NCI-H748 (cell line): ENCODE results near the gene SIM1.

ENCODE experiments used
- DNase-seq: peaks from one replicate; lab custom pipeline; 2025; ENCODE audit not compliant: unreplicated experiment; lab: John Stamatoyannopoulos, UW

Gene SIM1

DNA sequence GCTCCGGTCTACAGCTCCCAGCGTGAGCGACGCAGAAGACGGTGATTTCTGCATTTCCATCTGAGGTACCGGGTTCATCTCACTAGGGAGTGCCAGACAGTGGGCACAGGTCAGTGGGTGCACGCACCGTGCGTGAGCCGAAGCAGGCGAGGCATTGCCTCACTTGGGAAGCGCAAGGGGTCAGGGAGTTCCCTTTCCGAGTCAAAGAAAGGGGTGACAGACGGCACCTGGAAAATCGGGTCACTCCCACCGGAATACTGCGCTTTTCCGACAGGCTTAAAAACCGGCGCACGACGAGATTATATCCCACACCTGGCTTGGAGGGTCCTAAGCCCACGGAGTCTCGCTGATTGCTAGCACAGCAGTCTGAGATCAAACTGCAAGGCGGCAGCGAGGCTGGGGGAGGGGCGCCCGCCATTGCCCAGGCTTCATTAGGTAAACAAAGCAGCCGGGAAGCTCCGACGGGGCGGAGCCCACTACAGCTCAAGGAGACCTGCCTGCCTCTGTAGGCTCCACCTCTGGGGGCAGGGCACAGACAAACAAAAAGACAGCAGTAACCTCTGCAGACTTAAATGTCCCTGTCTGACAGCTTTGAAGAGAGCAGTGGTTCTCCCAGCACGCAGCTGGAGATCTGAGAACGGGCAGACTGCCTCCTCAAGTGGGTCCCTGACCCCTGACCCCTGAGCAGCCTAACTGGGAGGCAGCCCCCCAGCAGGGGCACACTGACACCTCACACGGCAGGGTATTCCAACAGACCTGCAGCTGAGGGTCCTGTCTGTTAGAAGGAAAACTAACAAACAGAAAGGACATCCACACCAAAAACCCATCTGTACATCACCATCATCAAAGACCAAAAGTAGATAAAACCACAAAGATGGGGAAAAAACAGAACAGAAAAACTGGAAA is 109.7 kb downstream of the SIM1 start:
- DNase-seq = peak; percentile 79

DNA sequence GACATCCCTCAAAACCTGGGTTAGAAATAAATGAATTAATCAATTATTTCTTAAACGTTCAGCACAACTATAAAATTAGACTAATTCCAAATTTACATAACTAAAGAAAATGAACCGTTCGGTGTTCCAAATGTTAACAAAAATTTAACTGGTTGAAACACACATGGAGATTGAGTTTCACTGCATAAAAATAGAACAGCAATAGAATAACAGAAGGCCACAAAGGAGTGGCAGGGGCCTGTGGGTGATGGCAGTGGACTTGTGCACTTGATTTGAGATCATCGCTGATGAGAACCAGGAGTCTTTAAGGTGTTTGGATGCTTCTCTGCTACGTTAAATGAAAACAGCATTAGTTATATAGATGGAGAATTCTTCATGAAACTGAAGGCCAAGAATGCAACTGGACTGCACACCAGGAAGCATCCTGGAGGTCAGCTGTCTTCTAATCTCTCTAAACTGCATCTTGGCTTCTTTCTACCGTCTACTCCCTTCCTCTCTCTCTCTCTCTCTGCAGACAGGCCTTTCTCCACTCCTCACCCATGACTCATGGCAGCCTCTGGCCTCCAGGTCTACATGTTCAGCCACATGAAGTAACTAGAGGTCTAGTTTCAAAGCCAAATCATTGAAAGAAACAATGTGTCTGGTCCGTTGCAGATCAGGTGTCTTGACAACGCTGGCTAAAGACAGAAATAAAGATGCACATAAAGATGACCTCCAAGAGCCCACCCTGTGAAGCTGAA is 111.3 kb downstream of the SIM1 start:
- no peak for DNase-seq

DNA sequence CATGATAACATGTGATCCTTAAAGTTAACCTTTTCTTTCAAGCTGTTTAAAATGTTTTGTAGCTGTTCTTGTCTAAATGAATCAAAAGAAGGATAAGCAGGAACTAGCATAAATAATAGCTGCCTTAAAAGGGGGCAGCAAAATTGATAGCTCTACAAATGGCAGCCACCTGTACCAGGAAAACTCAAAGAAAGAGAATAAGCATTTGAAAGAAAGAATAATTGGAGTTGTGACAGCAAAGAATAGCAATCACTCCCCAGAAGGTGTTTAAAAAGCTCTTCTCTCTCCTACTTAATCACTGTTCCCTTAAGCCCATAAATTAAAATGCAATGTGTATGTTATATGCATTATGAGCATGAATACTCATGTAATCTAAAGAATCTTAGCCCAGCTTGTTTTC is 114.6 kb downstream of the SIM1 start:
- DNase-seq = no peak

DNA sequence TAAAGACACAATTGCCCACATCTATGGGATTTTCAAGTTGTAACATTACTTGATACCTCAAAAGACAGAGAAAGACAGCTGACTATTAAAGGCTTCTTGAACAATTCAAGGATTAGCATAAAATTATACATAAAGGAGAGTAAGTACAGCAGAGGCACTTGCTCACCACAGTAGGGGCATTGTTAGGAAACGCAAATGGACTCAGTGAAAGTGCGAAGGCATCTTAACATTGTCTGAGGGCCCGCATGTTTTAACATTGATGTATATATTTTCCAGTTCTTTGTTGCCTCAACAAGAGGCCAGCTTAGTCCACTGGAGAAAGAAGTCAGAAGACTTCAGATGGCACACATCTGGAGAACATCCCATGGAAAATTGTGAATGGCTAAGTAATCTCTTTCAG is 115.4 kb downstream of the SIM1 start:
- DNase-seq = no peak

DNA sequence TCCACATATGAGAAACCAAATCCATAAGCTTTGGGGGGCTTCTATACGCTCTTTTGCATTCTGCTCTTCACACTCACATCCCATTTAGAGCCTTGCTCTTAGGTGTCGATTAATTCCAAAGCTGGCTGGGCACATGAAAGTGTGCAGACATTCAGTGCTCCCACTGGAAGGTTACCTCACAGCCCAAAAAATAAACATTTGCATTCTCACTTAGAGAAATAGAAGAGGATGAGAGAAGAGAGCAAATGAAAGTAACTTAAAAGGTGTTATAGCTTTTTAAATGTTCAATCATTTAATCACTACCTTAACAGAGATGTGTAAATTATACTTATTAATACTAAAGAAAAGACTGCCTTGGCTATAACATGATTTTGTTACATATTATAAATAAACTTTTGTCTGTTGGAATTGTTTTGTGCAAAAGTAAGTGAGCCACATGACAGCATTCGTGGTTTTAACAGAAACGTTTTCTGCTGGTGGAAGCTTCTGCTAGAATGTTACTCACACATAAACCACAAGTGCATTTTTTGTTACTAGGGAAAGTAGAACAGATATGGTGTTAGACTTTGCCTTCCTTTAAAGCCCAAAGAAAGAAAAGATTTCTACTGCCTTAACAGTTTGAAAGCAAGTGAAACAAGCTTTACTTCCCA is 116.7 kb downstream of the SIM1 start:
- DNase-seq = no peak

DNA sequence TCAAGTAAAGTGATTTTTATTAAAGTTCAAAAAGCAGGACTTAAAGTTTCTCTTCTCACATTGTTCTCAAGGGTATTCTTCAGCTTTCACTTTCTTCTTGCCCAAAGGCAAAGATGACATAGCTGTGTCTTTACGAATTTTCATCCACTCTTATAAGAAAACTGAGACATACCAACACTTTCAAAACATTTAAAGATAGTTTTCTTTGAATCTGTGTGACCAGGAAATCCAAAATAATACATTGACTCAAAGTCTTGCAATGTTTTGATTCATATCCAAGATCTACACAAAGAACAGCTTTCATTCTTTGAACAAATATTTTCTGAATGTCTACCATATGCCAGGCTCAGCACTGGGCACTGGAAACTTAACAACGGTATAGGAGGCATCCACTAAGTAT is 117.9 kb downstream of the SIM1 start:
- DNase-seq = no peak

DNA sequence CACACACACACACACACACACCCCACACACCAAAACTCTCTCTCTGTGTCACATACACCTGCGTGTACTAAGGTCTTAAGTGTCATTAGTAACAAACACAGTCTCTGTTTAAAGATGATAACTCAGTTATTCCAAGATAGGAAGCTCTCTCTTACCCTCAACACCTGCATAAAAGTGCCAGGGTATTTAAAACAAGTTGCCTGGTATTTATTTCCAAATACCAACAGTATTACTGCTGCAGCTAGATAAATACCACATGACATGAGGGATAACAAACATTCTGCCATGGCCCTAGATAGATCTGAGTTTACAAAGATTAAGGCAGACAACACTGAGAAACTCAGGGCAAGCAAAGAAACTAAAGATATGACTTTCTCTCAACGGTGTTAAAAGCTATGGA is 118.5 kb downstream of the SIM1 start:
- DNase-seq = no peak

DNA sequence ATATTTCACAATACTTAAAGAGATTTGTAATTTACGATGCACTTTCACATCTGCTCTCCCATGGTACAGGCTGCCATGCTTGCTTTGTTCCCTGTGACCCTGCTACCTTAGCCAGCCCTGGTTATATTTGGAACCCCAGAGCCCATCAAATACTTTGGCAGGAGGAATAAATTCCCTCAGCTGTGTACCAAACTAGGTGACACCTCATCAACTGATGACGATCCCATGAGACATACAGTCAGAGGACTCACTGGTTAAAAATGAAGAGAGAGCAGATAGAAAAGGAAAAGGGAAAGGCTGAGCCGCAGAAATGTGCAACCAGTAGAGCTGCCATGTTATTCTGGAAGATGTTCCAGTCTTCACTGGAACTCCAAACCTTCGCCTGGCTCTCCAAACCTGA is 120.0 kb downstream of the SIM1 start:
- DNase-seq = no peak

DNA sequence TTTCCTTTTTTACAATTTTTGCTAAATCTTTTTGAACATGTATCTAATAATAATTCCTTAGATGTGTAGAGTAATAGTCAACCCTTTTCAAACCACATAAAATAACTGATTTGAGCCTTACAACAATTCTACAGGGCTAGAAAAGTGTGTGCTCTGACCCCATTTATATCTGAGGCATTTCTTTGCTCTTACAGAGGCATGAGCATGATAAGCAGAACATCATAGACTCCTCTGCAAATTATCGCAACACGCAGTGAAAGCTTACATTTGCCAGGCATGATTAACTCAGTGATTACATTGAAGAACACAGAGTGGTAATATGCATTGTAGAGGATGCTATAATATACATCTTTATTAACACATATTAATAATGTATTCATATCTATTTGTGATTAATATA is 120.4 kb downstream of the SIM1 start:
- DNase-seq = no peak

DNA sequence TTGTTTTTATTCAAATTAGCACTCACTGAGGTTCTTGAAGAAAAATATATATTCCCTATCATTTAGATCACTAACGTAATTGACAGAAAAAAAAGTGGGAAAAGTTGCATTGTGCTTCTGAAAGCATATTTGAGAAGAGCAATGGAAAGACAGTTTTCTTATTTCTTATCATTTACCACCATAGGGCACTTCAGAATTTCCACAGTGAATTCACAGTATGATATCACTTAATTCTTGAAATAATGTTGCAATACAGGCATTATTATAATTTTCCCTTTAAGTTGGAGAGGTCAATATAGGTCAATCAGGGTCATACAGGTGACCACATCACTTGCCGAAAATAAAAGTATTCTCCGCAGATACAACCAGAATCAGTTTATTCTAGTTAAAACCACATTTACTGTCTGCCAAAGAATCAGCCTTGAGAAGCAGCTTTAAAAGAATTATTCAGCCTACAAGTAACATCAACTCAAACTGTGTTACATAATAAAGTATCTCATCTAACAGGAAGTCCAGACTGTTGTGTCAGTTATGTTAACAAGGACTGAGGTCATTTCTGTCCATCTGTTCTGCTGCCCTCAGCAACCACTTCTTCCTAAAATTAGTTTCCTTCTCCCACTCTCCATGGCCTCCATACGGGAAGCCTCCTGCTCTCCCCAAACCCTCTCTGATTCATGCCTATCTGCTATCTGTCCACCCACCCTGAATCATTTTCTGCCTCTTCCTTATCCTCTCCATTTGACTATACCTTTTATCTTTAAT is 121.2 kb downstream of the SIM1 start:
- DNase-seq = no peak

DNA sequence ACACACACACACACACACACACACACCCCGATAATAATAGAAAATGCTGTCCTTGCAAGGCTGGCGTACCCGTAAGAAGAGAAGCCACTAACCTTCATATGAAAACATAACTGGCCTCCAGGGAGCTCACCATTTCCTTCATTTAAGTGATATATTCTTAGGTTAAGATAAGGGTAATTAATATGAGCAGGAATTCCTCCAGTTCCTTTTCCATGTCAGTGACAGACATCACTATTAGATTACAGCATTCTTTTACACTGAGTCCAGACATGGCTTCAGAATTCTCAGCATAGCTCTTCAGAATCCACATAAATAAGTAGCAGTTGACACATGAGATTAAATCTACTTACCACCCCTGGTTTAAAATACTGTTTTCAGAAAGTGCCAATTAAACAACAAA is 121.9 kb downstream of the SIM1 start:
- no peak for DNase-seq

DNA sequence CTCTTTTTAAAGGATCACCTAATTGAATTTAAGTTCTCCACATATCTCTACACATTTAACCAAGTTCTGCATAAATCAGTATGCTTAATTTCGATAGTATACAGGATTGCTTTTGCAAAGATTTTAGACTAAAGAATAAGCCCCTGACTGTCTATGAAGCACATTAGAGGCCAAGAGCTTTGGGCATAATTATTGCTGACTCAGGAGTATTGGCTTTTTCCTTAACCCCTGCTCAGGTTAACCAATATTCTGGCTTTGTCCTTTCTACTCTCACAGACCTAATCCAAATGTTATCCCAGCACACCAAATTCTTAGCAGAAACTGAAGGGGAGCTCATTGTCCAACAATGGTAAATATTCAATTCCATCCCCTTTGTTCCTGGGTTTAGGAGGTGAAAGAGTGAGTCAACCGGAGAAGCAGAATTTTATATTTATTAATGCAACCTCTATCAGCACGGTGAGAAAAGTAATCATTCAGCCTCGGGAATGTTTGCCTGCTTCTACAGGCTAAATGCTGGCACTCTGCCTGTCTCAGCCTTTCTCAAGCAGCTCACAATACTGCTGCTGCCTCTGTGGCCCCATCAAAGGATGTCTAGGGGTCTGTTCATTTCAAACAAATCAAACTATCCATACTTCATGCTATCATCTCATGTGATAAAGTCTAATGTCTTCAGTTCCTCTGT is 125.0 kb downstream of the SIM1 start:
- no peak for DNase-seq

DNA sequence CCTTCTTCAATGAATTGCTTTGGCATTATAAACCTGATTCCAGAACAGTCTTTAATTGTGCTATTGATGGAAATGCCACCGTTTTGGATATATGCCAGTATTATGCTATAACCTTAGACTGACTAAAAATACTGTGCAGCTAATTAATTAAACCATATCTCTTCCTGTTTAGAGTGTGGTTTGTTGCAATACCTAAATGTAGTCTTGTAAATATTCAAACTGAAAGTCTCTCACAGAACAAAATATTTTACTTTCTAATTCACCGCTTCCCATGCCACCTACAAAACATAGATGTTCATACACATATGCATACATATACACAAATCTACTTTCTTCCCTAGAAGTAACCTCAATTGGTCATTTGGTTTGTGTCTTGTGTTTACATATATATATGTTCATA is 126.6 kb downstream of the SIM1 start:
- DNase-seq = no peak

DNA sequence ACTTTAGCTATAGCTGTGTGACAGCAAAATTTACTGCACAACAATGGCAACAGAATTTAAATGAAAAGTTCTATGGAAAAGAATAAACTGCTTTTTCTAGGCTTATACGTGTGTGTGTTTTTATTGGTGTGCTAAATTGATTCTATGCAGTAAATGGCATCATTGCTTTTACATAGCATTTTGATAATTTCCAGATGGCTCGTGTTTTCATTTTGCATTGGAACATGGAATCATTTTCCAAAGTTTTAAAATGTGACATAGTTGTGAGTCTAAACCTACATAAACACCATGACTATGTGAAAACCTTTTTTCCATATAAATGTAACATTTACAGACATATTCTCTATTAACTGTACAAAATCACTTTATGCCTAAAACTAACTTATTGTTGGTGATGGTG is 127.8 kb downstream of the SIM1 start:
- peak; percentile 21 for DNase-seq

DNA sequence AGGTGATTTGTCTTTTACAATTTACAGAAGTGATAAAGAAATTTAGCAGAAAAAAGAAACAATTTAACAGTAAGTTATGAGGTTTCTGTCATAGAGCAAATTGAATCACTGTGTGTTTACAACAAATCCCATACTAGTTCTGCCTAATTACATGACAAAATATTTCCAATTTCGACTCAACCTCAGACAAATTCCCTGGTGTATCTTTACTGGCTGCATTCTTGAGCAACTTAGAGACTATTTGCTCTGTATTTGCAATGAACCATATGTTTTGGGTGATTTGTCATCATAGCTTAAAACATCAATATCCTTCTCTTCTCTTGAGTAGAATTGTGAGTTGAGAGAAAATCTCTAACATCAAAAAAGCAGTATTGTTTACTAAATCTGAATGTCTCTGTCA is 128.7 kb downstream of the SIM1 start:
- DNase-seq = no peak
